Dermis microvascular lymphatic vessel endothelial cell (primary cell): ENCODE results near the gene ELF3. TPM values are rescaled to one million over a fixed set of nuclear protein-coding genes. Genes with fewer than 3 reads are reported as not detected.
"Not testable (repeated sequence)": the region's sequence is repeated elsewhere in the genome, so short reads cannot be mapped to it uniquely, and the experiment has no call there.

ENCODE experiments used
- DNase-seq, 2 donors: peaks; one replicate each; pipeline versions ENCODE4 v3.0.0 to v3.0.0-alpha.2; 2010; ENCODE audit warnings: low read depth in 2 of 2
- total RNA-seq: library from RNA; depleted of rRNA; stranded (reverse); fragments of >200 nt; gene quantifications from 2 replicates; pipeline ENCODE4 v1.2.1, GENCODE V29; 2014

The ELF3 gene
- total RNA-seq, 1 donor from 2014 or later = 0.13 TPM

DNA sequence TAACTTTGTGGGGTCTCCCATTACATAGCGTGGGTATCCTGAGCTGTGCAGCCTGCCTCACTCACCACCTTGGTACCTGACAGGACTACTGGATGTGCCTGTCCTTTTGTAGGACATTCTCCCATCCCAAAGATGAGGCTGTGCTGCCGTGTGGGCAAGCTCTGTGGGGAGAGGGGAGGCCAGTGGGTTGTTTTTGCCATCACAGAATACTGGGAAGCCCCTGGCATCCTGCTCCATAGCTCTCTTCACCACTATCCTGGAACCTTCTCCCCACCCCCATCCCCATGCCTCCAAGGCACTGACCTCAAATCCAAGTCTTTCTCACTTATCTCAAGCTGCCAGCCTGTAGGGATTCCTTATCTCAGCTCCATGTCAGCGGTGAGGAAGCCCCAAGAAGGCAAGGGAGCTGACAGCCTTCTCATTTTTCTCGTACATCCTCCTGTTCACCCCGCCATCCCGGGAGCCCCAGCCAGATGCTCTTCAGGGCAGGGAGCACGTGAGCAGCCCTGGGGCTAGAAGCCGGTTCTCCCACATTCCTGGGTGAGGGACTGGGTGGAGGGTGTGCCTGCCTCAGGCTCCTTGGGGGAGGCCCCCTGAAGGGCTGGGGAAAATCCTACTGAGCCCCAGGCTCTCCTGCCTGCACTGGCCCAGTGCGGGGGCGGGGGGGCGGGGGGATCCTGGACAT is 2.4 kb upstream of the ELF3 start:
- no peak for DNase-seq

DNA sequence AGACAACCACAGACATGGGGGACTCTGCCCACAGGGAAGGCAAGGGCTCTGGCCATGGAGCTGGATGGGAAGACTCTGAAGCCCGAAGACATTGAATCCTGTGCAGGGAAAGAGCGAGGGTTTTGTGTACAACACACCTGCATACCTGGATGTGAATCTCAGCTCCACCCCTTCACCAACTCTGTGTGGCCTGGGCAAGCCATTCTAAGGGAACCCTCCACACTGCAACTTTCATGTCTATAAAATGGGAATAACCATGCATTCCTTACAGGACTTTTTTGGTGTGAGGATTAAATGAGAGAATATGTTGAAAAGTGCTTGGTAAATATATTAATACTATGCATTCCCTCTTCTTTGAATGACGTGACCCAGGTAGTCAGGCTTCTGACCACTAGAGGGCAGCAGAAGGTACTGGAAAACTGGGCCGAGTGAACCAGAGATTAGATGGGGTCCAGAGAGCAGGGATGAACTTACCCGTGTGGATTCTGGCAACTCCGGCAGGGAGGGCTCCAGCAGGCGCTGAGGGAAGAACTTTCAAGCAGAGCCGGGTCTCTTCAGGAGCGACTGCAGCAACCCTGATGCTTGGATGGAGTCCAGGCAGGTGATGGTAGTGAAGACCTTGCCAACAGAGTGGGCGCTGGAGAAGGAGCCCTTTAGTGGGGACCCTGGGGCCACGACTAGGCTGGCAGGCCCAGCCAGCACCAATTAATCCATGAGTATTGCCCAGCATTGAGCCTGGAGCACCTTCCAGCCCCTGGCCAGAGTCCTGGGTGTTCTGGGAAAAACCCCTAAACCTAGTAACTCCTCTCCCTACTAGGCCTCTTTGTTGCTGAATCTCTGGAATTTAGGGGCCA is 834 bp upstream of the ELF3 start:
- peak; percentile 42 to 63 for DNase-seq

DNA sequence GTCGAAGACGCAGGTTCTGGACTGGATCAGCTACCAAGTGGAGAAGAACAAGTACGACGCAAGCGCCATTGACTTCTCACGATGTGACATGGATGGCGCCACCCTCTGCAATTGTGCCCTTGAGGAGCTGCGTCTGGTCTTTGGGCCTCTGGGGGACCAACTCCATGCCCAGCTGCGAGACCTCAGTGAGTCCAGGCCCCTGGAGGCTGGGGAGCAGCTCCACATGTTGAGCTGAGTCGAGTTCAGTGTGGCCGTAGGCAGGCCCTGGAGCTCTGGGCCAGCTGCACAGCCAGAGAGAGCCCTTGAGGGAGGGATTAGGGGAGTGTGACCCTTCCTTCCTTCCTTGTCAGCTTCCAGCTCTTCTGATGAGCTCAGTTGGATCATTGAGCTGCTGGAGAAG is 1.6 kb downstream of the ELF3 start:
- no peak for DNase-seq

DNA sequence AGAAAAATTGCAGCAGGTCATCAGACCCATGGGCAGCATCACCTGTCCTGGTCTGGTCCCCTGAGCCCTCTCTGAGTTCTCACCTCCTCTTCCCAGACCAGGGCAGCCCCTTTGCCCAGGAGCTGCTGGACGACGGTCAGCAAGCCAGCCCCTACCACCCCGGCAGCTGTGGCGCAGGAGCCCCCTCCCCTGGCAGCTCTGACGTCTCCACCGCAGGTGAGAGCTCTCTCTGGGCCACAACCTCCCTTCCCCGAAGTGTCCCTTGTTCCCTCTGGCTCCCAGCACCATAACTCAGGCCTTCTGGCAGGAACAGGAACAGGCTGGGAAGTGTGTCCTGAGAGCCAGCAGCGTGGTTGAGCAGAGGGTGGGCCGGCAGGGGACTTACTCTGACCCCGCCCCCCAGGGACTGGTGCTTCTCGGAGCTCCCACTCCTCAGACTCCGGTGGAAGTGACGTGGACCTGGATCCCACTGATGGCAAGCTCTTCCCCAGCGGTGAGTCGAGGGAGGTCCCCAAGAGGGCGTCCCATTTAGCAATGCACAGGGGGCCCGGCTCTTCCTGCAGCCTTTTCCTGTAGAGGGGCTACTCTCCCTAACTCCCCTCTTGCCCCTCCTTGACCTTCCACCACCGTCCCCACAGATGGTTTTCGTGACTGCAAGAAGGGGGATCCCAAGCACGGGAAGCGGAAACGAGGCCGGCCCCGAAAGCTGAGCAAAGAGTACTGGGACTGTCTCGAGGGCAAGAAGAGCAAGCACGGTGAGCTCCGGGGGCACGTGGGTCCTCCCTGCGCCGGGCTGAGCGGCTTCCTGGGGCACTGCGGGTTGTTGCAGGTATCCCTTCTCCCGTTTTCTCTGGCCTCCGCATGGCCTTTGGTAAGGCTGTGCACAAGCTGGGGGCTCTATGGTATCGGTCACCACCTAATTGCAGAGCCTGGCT is 2.4 kb downstream of the ELF3 start:
- no peak for DNase-seq

DNA sequence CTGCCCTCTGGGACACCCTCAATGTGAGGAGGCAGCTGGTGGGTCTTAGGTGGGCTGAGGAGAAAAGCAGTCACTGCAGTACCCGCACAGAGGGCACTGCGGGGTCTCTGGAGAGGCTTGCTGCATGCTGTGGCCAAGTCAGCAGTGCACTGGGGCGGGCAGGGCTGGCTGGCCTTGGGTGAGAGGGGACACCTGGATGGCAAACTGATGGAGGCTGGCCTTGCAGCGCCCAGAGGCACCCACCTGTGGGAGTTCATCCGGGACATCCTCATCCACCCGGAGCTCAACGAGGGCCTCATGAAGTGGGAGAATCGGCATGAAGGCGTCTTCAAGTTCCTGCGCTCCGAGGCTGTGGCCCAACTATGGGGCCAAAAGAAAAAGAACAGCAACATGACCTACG is 3.2 kb downstream of the ELF3 start:
- DNase-seq = no peak

DNA sequence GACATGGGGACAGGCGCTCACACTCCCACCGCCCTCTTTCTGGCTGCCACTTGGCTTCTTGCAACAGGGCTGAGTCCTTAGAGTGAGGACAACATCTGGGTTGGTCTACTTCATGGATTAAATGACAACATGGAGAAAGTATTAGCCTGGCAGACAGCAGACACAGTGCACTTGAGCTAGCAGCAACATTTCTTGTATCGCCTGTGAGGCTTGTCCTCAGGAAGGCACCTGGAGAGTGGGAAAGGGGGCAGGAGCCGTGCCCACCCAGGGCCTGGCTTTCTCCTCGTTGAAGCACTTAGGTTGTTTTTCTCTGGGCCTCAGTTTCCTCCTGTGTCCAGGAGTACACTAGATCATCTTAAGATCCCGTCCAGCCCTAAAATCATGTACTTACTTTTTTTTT is 3.7 kb downstream of the ELF3 start:
- DNase-seq = no peak

DNA sequence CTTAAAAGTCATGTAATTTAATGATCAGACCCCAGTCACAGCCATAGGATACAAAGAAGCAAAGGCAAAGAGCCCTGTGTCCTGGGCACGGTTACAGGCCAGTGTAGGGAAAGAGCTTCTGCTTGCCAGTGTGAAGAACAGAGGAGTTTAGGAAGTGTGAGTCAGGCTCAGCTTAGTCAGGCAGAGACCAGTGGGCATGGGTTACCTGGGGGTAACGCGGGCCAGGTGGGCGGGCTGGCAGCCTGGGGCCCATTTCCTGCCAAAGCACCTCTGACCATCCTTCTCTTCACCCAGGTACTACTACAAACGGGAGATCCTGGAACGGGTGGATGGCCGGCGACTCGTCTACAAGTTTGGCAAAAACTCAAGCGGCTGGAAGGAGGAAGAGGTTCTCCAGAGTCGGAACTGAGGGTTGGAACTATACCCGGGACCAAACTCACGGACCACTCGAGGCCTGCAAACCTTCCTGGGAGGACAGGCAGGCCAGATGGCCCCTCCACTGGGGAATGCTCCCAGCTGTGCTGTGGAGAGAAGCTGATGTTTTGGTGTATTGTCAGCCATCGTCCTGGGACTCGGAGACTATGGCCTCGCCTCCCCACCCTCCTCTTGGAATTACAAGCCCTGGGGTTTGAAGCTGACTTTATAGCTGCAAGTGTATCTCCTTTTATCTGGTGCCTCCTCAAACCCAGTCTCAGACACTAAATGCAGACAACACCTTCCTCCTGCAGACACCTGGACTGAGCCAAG is 4.7 kb downstream of the ELF3 start:
- no peak for DNase-seq

DNA sequence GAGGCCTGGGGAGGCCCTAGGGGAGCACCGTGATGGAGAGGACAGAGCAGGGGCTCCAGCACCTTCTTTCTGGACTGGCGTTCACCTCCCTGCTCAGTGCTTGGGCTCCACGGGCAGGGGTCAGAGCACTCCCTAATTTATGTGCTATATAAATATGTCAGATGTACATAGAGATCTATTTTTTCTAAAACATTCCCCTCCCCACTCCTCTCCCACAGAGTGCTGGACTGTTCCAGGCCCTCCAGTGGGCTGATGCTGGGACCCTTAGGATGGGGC is 5.2 kb downstream of the ELF3 start:
- no peak for DNase-seq

DNA sequence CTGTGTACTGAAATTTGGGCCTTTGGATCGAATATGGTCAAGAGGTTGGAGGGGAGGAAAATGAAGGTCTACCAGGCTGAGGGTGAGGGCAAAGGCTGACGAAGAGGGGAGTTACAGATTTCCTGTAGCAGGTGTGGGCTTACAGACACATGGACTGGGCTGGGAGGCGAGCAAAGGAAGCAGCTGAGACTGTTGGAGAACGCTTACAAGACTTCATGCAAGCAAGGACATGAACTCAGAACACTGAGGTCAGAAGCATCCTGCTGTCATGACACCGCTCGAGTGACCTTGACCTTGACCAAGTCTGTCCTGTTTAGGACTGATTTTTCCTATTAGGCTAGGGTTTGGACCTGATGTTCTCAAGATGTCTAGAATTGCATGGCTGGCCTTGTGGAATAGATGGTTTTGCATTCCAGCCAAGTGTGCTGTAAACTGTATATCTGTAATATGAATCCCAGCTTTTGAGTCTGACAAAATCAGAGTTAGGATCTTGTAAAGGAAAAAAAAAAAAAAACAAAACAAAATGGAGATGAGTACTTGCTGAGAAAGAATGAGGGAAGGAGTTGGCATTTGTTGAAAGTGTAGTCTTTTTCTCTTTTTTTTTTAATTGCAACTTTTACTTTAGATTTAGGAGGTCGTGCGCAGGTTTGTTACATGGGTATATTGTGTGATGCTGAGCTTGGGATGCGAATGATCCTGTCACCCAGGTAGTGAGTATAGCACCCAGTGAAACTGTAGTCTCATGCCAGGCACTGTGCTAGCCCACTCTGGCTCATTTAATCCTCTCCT is 5.8 kb downstream of the ELF3 start:
- no peak for DNase-seq

DNA sequence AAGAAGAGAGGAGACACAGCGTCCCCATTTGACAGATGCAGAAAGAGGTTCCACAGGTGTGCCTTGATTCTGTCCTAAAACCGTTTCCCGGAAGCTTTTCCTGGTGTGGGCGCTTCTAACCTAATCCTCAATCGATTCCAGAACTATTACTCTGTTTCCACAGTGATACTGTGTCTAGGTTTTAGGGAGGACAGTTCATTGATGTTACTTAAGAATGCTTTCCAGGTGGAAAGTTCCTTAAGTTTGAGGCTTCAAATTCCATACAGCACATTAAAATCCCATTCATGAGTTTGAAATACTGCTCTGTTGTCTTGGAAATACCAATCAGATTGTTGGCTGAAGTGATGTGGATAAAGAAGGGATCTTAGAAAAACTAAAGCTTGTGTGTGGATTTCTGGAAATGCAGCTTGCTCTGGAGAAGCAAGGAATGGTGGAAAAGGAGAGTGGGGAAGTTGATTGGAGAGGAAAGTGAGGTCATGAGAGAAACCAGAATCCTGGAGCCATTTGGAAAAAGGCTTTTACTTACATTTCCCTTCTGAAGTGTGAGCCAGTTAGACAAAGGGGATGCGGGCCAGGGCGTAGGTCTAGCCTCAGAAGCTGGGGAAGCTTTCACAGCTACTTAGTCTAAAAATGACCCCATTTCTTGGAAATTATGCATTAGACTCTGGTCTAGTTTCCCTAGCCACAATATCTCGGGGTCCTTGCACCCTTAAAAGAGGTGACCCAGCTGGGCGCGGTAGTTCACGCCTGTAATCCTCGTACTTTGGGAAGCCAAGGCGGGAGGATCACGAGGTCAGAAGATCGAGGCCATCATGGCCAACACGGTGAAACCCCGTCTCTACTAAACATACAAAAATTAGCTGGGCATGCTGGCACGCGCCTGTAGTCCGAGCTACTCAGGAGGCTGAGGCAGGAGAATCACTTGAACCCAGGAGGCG is 6.7 kb downstream of the ELF3 start:
- no peak for DNase-seq

DNA sequence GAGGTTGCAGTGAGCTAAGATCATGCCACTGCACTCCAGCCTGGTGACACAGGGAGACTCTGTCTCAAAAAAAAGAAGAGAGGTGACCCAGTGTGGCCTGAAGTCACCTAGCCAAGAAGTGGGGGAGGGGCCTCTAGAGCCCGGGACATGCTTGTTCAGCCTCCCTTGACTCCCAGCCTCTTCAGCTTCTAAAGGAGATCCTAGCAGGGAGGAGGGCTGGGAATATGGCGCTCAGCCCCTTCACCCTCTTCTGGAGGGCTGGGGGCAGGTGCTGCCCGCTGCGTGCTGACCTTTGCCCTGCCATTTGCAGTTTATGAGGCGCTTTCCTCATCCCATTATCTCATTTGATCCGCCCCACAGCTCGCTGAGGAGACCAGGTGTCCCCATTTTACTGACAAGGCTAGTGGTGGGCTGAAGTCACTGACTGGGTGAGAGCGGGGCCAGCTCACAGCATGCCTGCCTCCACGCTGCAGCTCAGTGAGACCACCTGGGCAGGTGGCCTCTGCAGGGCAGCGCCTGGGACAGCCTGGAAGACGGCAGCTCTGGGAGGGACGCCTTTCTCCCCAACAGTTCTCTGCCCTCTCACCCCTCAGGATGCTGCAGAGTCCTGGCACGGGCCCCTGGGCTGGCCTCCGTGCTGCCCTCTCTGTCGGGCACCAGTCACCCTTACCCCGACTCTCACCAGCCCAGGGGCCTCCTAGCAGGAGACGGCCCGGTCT is 7.5 kb downstream of the ELF3 start:
- no peak for DNase-seq

DNA sequence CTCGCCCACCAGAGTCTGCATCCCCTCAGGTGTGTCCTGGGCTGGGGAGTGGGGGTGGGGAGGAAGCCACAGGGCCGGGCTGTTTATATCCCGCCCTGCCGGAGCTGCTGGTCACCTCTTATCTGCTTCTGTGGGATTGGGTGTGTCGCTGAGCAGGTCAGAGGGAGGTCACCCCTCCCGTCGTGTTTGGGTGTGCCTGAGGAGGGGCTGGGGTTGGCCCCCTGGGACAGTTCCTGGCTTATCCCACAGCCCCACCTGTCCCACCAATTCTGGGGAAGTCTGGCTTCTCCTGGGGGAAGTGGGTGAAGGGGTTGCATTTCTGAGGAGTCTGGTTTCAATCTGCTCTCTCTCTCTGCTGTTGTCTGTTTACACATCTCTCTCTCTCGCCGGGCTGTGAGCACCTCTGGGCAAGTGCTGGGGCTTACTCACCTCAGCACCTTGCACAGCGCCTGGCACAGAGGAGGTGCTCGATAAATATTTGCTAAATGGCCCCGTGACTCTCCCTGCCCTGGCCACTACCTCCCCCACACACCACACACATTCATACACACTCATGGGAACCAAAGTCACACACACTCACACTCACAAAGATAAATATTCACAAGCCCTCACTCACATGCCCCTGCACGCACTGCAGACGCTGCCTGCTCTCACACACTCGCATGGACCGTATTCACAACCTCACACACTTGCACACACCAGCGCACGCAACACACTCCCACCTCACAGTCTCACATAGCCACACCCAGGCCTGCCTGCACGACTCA is 8.3 kb downstream of the ELF3 start:
- DNase-seq = no peak

DNA sequence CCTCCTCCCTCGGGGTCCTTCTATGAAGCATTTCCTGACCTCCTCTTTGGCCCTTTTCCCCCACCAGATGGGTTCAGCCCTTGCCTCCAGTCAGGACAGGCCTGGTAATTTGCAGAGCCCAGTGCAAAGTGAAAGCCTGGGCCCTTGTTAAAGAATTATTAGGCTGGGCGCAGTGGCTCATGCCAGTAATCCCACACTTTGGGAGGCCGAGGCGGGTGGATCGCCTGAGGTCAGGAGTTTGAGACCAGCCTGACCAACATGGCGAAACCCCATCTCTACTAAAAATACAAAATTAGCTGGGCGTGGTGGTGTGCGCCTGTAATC is 8.8 kb downstream of the ELF3 start:
- not testable (repeated sequence) for DNase-seq

DNA sequence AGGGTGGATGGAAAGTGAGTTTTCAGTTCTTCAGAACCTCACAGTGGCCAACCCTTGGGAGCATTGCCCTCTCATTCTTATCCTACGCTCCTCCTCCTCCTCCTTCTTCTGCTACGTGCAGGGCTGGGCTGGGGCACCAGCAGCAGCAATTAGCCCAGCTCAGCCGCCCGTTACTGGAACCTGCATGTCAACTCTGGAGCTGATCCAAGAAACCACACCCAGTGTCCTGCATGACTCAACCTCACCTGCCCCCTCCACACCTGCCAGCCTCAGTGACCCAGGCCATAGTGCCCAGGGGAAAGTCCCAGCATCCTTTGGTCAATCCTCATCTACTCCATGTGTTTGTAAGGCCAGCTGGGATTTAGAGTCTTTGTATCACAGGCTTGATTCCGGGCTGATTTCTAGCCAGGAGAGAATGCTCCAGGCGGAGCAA is 12.6 kb downstream of the ELF3 start:
- no peak for DNase-seq

DNA sequence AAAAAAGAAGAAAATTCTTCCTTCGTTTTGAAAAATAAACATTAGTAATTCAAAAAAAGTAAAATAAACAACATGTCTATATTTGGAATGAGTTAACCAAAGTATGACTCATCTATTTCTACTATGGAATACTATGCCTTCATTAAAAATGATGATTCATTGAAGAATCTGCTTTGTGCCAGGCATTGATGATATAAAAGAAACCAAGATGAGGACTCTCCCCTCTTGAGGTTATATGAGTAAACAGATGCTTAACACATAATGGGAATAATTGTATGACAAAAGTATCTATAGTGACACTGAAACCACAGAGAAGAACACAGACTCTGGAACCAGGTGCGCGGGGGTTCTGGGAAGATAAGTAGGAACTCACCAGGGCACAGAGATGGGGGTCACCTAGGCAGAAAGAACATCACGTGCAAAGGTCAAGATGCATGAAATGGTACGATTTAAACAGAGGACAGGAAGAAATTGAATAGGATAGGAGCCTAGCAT is 18.8 kb downstream of the ELF3 start:
- DNase-seq = peak in 1 of 2 donors; percentile 33

DNA sequence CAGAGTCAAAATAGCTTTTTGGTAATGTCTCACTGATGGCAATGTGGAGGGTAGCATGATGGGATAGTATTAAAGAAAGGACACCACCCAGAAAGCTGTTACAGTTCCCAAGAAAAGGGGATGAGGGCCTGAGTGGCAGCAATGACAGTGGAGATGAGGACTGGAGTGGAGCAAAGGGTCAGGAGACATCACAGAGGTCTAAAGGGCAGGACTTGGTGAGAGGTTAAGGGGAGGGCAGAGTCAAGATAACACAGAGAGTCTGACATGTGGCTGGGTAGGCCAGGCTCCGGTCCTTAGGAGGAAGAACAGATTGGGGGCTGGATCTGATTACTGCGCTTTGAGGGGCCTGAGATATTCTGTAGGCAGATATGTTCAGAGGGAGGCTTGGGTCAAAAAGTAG is 19.3 kb downstream of the ELF3 start:
- no peak for DNase-seq

DNA sequence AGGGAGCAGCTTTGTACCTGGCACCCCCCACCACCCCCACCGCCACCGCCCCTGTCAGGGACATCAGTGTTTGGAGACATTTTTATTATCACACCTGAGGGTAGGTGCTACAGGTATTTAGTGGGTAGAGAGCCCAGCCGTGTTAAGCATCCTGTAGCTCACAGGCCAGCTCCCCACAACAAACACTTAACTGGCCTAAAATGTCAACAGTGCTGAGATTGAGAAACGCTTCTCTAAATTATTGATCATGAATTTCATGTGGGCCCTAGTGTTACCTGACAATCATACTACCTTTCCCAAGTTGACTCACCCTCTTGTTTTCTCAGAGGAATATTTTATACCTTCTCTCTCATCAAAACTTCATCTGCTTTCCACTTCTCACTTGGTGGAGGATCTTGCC is 21.4 kb downstream of the ELF3 start:
- DNase-seq = no peak

DNA sequence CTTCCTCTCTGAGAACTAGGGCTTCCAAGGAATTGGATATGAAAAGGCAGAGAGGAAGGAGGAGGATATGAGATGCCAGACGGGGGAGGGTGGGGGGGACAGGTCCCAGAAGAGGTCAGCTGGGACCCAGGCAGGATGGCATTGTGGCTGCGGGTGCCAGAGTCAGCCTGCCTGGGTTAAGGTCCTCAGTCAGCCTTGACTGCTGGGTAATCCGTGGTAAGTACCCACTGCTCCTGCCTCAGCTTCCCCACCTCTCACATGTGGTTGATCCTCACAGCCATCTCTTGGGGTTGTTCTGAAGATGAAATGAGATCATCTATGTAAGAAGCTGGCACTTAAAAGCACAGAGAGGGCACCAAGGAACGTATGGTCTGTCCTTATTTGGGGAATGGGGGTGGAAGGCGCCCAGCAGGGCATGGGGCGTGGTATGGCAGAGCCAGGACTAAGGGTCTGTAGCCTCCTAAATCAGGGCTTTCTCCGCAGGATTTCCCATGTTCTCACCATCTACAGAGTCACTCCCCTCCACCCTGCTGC is 23.8 kb downstream of the ELF3 start:
- DNase-seq = no peak
